Measurements from ENCODE around the gene PITPNC1.

Gene PITPNC1

GRCh38 chr17:67347826-67348225, 29.3 kb upstream of the PITPNC1 start:
- DNase-seq (ENCODE audit: low spot score): no peak
- in situ Hi-C loops (cut with MboI; ENCODE audit: low sequenced_read_pairs, unreplicated experiment): no loop called here
- TF ChIP-seq, protein P1, sequence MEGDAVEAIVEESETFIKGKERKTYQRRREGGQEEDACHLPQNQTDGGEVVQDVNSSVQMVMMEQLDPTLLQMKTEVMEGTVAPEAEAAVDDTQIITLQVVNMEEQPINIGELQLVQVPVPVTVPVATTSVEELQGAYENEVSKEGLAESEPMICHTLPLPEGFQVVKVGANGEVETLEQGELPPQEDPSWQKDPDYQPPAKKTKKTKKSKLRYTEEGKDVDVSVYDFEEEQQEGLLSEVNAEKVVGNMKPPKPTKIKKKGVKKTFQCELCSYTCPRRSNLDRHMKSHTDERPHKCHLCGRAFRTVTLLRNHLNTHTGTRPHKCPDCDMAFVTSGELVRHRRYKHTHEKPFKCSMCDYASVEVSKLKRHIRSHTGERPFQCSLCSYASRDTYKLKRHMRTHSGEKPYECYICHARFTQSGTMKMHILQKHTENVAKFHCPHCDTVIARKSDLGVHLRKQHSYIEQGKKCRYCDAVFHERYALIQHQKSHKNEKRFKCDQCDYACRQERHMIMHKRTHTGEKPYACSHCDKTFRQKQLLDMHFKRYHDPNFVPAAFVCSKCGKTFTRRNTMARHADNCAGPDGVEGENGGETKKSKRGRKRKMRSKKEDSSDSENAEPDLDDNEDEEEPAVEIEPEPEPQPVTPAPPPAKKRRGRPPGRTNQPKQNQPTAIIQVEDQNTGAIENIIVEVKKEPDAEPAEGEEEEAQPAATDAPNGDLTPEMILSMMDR (IDR thresholded peaks at IDR 0.05; ENCODE audit: borderline replicate concordance, control extremely low read depth, extremely low read depth, insufficient read depth, missing control alignments): no peak

- in situ Hi-C loops (cut with MboI; ENCODE audit: low sequenced_read_pairs, unreplicated experiment): no loop called here
- TF ChIP-seq, protein P1 (IDR thresholded peaks at IDR 0.05; ENCODE audit: borderline replicate concordance, control extremely low read depth, extremely low read depth, insufficient read depth, missing control alignments): no peak
- DNase-seq (ENCODE audit: low spot score): no peak
These were observed 27.7 kb upstream of the PITPNC1 start for GRCh38 chr17:67349420-67349819.

GRCh38 chr17:67353161-67353560, 23.9 kb upstream of the PITPNC1 start:
- no peak for DNase-seq (ENCODE audit: low spot score)
- TF ChIP-seq, protein P1 (IDR thresholded peaks at IDR 0.05; ENCODE audit: borderline replicate concordance, control extremely low read depth, extremely low read depth, insufficient read depth, missing control alignments): no peak
- in situ Hi-C loops (cut with MboI; ENCODE audit: low sequenced_read_pairs, unreplicated experiment): no loop called here

DNA sequence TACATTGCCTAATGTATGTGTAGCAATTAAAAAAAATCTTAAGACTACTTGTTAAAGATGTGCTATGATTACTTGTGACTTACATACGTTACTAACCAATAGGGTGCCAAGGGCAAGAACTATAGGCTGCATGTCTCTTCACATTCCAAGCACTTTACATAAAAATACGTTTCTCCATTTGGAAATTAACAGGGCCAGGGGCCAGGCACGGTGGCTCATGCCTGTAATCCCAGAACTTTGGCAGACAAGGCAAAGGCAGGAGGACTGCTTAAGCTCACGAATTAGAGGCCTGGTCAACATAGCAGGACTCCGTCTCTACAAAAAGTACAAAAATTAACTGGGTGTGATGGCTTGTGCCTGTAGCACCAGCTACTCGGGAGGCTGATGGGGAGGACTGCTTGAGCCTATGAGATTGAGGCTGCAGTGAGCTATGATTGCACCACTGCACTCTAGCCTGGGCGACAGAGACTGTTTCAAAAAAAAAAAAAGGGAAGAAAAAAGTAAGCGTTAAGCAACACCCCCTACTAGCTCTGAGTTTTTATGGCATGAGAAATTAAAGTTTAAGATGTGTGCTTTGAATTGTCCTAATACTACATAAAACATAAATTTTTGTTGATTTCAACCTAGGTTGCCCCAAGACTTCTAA, 23.0 kb upstream of the PITPNC1 start:
- no peak for DNase-seq (ENCODE audit: low spot score)
- in situ Hi-C loops (cut with MboI; ENCODE audit: low sequenced_read_pairs, unreplicated experiment): no loop called here
- TF ChIP-seq, protein P1 (IDR thresholded peaks at IDR 0.05; ENCODE audit: borderline replicate concordance, control extremely low read depth, extremely low read depth, insufficient read depth, missing control alignments): no peak

DNA sequence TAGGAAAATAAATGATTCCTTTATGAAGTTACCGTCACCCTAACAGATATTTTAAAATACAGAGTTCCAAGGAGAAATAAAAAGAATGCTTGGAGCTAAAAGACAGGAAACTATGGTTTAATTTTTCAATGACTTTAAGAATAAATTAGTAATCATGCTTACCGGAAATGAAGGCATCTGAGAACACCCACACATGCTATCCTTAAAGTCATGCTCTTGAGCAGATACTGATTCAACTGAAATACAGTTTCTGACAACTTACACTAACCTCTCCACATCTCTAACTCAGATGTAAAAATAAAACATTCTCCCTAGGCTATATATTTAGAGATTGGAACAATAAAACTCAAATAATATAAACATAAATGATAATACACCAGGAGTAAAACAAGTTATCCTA, 18.5 kb upstream of the PITPNC1 start:
- DNase-seq (ENCODE audit: low spot score): peak; percentile 37
- TF ChIP-seq, protein P1 (IDR thresholded peaks at IDR 0.05; ENCODE audit: borderline replicate concordance, control extremely low read depth, extremely low read depth, insufficient read depth, missing control alignments): no peak
- in situ Hi-C loops (cut with MboI; ENCODE audit: low sequenced_read_pairs, unreplicated experiment): no loop called here

DNA sequence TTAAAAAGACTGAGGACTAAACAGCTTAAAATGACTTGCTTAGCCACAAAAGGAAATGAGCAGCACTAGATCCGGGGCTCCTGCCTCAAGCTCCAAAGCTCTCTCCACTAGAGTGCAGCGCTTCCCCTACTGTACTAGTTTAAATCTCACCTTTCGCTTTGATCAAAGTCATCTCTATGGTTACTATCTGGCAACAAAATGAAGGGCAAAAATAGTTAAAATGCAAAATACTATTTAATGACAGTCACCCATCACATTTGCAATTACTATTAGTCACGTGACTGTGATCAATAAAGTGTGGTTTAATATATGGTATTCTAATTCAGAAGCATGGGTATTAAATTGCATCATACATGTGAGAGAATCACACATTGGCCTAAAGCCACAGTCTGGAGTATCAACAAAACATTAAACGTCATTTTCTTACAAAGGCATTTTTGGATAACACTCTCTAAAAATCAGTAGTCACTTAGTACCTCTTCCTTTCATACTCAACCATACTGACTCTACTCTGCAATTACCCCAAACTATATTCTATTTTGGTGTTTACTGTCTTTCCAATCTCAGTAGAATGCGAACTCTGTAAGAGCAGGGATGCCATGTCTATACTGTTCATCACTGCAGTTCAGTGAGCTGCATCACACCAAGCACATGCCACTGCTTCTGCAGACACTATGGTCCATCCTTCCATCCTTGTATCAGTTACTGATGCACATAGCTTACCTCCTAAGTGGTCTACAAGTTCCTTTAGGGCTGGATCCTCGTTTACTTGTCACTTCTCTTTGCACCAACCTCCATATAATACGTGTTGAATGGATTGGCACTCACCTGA, 16.9 kb upstream of the PITPNC1 start:
- no peak for DNase-seq (ENCODE audit: low spot score)
- in situ Hi-C loops (cut with MboI; ENCODE audit: low sequenced_read_pairs, unreplicated experiment): no loop called here
- TF ChIP-seq, protein P1 (IDR thresholded peaks at IDR 0.05; ENCODE audit: borderline replicate concordance, control extremely low read depth, extremely low read depth, insufficient read depth, missing control alignments): no peak
